ENCODE data around the gene WFDC5.
"Not testable (repeated sequence)": the region's sequence is repeated elsewhere in the genome, so short reads cannot be mapped to it uniquely, and the experiment has no call there.

WFDC5 gene

DNA sequence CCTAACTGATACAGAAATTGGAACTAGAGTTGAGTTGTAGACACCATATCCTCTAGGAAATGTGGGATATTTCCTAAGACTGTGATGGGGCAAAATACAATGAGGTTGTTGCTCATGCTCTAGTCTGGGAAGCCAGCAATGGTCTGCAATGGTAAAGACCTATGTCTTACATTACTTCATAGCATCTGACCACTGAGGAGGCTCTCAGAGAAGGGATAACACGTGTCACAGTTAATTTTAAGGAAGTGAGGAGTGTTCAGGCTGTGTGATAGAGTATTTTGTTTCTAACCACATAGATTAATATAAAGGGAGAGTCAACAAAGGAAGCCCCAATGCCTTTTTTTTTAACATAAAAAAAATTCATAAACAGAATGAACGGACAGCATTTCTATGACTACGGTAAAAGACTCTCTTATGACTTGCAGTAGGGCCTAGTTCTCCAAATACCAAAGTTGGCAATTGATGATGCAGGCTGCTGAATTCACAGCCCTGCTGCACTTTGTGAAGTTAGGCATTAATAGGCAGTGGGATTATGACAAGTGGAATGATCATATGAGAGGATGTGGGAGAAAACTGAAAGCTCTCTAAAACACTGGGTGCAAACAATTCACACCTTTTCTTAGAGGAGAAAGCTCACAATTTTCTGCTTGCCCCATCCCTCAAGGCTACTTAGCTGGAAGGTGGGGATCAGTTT is 27.7 kb downstream of the WFDC5 start:
- no peak for DNase-seq

DNA sequence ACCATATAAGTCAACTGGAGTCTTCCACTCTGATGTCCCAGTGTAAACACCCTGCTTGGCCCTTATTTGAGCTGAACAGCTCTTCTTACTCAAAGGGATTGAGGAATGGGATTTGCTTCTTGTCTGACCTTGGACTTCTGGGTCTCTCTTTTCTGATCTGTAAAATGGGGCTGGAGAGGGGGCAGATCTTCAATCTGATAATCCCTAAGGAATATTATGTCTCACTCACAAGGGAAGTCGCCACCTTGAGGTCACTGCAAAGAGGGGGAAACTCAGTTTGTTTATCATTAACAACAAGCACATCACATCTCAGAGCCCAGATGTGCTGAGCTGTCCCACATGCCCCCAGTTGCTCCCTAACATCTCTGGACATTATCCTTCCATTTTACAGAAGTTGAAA is 29.1 kb downstream of the WFDC5 start:
- no peak for DNase-seq

DNA sequence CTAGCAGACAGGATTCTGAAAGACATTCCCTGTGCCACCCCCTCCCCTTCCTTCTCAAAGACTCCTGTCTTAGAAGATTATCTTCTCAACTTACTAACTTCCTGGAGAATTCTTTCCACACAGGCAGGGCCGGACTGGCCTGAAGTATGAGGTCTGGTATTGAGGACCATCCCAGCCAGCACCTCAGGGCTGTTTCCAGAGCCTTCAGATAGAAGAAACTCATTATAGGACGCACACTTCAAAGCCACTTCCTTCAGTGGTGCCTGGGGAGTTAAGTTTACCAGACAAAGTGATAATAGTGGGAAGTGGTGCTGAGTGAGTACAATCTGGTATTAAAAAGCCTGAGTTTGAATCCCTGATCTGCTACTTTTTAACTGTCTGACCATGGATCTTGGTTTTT is 29.7 kb downstream of the WFDC5 start:
- DNase-seq: no peak

DNA sequence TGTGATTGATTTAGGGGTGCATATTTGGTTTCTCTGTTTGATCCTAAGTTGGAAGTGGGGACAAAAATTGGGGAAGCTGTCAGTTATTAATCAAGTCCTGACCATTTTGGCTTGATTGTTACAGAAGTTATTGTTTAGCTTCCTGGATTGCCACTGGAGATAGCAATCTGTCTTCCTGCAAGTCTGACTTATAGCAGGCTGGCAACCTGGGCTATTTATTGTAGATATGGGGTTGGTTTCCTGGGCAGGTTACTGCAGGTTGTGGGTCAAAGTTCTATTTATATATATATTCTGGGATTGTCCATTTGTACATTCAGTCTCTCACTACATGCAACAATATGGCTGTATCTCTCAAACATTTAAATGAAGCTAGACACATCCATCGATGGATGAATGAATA is 31.8 kb downstream of the WFDC5 start:
- no peak for DNase-seq

DNA sequence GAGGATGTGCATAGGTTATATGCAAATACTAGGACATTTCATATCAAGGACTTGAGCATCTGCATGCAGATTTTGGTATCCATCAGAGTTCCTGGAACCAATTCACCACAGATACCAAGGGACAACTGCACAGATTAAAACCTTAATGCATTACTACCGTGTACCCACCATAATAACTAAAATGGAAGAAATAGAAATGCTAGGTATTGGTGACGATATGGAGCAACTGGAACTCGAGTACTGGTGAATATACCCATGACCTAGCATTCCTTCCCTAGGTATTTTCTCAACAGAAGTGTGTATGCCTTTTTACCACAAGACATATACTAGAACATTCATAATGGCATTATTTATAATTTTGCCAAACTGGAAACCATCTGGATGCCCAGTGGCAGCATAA is 32.5 kb downstream of the WFDC5 start:
- no peak for DNase-seq

DNA sequence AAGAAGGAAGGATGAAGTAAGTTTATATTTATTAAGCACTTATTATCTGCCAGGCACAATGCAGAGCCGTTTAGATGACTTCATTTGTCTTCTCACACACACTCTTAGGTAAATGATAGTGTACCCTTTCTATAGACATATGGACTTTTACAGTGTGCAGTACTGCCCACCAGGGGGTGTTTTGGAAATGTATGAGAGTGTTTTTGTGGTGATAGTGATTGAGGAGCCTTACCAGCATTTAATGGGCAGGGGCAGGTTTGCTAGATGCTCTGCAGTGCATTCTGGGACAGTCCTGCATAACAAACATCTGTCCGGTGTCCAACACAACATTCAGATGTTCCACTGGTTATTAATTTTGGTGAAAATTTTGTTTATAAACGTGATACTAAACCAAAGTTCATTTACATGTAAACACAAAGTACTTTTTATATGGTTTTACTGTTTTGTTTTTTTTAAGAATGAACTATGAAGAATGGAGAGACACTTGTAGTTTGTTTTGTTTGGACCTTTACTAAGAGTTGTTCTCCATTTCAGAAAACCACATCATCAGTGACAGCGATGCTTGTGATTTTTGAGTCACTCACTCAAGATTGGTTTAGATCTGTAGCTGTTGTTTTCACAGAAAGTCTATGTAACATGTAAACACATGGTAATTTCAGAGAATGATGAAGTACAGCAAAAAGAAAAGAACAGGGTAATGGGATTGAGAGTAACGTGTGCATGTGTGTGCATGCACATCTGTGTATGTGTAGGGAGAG is 33.9 kb downstream of the WFDC5 start:
- DNase-seq: no peak

DNA sequence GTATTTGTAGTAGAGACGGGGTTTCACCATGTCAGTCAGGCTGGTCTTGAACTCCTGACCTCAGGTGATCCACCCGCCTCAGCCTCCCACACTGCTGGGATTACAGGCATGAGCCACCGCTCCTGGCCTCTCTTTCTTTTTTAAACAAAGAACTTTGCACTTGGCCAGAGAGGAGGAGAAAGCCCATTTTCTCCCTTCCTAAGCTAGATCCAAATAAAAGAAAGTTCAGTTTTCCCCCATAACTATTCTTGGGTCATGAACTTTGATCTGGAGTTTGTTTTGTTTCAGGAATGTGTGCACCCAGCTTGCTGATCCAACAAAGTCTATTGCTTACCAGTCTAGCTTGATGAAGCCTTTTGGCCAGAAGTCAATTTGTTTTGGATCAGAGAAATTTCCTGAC is 37.4 kb downstream of the WFDC5 start:
- DNase-seq: no peak

DNA sequence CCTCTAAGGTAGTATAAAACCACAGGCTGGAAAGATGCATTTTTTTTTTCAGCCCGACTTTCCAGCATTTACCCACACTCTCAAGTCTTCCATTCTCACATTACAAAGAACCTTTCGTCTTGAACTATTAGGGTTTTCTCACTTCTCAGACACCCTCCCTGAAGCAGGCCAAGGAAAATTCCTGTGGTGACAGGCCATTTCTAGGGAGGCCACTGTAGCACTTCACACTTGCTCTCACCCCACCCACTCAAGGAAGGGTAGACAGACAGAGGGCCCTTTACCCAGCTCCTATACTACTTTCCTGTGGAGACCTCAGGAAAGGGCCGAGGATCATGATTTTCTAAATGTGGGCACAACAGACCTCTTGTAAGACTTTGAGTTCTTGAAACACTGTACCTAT is 41.8 kb downstream of the WFDC5 start:
- DNase-seq: no peak

DNA sequence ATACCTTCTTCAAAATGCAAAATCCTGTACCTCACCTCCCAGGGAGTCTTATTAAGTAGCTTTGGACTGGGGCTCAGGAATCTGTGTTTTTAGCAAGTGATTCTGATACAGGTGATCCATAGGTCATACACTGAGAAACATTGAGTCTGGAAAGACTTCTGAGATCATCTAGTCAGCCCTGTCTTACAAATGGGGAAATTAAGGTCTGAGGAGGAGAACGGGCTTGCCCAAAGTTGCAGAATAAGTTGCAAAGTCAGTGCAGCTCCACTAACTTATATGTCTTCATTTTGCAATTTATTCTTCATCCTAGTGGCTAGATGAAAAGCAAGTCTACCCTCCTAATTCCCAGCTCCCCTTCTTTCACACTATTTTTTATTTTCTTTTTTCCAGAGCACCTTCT is 42.9 kb downstream of the WFDC5 start:
- DNase-seq: no peak

DNA sequence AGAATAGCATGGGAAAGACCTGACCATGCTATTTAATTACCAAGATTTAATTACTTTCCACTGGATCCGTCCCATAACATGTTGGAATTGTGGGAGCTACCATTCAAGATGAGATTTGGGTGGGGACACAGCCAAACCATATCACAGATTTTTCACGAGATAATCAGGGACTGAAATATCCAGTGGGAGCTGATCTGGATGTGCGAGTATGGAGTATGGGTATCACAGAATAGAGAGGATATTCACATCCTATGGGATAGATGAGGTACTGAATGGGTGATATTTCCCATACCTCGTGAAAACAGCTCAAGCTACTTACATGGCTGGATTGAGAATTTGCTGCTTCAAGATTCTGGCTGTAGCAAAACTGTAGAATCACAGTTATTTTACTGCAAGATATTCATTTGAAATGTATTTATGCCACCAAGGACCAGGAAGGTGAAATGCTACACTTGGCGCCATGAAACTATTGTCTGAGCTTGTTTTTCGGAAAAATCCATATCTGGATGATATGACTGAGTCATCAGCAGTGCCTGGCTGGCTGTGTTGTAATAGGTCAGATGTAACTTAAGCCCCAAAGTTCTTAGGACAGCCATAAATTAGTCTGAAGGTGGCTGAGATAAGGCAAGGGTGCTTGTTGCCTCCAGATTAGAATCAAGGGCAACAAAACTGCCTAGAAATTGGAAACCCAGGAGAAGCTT is 43.9 kb downstream of the WFDC5 start:
- no peak for DNase-seq

DNA sequence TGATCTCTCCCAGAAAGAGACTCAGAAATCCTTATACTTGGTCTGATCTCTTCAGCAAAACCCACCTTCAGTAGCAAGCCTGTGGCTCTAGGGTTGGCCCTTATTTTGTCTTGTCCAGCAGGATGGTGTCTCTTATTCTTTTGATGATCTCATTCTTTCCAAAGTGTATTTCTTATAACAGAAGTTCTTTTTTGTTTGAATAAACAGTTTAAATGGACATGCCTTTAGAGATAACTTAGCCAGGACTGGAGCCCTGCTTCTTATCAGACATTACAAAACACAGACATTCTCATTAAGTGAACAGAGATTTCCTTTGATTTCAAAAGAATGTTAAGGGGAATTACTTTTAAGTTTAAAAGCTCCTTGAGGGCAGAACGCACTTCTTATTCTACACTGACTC is 45.7 kb downstream of the WFDC5 start:
- DNase-seq: no peak

DNA sequence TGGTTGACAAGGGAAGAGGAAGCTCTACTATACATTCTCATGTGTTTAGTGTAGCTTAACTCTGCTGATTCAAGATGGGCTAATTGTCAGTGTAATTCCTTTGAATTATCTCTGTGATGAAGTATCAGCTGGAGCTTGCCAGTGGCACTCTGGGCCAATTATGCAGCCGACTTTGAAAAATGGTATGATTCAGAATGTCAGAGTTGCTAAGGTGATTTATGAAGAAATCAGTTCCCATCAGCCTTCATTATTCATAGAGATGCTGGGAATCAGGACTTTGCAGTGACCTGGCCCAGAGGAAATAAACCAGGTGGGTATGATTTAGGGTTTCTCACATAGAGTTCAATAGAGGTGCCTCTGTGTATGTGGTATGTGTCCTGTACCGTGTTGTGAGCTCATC is 47.4 kb downstream of the WFDC5 start:
- DNase-seq: no peak

DNA sequence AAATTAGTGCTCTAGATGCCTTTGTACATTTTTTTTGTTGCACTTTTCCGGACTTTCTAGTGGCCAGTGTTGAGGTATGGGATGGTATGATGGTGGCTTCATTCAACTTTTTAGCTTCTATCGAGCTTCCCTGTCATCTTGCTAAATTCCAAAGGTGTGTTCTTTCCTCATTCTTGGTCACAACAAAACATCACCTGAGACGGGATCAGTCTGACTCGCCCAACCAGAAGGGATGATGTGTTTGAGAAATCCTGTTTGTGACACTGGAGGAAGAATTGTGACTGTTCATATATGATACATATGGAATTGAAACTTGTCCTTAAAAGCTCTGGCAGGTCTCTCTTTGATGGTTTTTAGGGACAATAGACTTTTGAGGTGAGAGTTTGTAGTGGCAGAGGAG is 47.9 kb downstream of the WFDC5 start:
- DNase-seq: no peak

DNA sequence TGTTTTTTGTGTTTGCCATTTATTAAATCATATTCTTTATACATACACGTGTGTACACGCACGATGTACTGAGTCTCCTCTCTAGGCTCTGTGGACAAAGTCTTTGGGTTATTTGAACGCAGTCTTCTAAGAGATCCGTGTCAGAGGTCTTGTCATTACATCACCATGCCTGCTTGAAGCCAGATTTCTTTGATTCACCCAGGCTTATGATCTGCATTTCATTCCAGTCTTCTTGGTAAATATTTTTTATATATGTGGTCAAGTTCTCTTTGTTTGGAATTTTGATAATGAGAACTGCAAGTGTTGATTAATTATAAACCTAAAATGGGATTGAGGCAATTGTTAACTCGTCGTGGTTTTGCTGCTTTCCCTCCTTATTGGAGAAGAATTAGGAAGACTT is 48.6 kb downstream of the WFDC5 start:
- no peak for DNase-seq

DNA sequence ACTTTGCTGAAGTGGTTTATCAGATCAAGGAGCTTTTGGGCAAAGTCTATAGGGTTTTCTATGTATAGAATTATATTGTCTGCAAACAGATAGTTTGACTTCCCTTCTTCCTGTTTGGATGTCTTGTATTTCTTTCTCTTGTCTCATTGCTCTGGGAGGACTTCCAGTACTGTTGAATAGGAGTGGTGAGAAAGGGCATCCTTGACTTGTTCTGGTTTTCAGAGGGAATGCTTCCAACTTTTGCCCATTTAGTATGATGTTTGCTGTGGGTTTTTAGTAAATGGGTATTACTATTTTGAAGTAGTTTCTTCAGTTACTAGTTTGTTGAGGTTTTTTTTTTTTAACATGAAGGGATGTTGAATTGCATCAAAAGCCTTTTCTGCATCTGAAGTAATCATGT is 50.2 kb downstream of the WFDC5 start:
- DNase-seq: no peak

DNA sequence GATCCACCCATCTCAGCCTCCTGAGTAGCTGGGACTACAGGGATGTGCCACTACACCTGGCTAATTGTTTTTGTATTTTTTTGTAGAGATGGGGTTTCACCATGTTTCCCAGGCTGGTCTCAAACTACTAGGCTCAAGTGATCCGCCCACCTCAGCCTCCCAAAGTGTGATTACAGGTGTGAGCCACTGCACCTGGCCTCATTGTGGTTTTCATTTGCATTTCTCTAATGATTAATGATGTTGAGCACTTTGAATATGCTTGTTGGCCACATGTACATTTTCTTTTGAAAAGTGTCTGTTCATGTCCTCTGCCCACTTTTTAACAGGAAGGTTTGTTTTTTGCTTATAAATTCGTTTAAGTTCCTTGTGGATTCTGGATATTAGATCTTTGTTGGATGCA is 51.9 kb downstream of the WFDC5 start:
- not testable (repeated sequence) for DNase-seq

DNA sequence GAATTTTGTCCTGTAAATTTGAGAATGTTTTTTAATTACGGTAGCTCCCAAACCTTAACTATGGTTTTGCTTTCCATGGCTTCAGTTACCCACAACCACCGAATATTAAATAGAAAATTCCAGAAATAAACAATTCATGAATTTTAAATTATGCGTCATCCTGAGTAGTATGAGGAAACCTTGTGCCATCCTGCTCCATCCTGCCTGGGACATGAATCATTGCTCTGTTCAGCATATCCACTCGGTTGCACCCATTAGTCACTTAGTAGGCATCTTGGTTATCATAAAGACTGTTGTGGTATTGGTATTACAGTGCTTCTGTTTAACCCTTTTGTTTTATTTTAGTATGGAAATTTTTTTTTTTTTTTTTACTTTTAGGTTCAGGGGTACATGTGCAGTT is 53.7 kb downstream of the WFDC5 start:
- no peak for DNase-seq

DNA sequence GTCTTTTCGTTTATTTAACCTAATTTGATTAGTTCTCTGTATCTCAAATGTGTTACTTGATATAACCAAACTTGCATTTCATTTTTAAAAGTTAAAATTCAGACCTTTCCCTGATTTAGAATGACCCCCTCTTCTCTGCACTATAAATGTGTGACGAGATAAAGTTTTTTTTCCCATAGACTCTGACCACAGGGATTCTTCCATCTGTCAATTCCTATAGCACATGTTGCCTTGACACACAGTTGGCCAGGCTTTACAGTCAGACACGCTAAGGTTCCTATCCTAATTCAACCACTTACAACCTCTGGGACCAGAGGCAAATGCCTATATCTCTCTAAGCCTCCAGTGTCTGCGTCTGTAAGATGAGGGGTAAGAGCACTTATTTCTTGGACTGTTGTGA is 54.7 kb downstream of the WFDC5 start:
- DNase-seq: no peak
